ENCODE measurements around the gene LTBP1.

The LTBP1 gene

GRCh38 chr2:33291278-33292013 lies 344.7 kb downstream of the LTBP1 start:
- Histone ChIP-seq H3K4me3 (no peak overlapping the region), H3K9me3 (no peaks in the 10 kb centered on the region), H3K27ac (peak overlapping the region; percentile 86 to 89), H3K27me3 (no peaks in the 10 kb centered on the region), H3K4me1 (peaks cover 0 to 74% (median 22%) of the 10 kb centered on the region in 4 donors), H3K36me3 (peaks cover 1 to 8% (median 5%) of the 10 kb centered on the region in 3 donors)
- DNase-seq = no peak
- TF ChIP-seq CTCF (IDR thresholded peaks at IDR 0.05) = no peak
- intact Hi-C loops (cut with DNase I; ENCODE audit: low total_unique reads) = no loop called here

GRCh38 chr2:33292063-33292462 lies 345.3 kb downstream of the LTBP1 start:
- DNase-seq = no peak
- H3K27ac ChIP-seq = peak overlapping the region; percentile 86 to 89
- intact Hi-C loops (cut with DNase I; ENCODE audit: low total_unique reads) = no loop called here
- no peaks in the 10 kb centered on the region for H3K9me3 ChIP-seq
- H3K36me3 ChIP-seq = peaks cover 0 to 8% (median 5%) of the 10 kb centered on the region in 3 donors
- H3K4me3 ChIP-seq = no peak overlapping the region
- no peaks in the 10 kb centered on the region for H3K27me3 ChIP-seq
- no peak for TF ChIP-seq CTCF (IDR thresholded peaks at IDR 0.05)
- H3K4me1 ChIP-seq = peaks cover 0 to 80% (median 23%) of the 10 kb centered on the region in 4 donors

- Histone ChIP-seq H3K36me3 (peaks cover 0 to 6% (median 3%) of the 10 kb centered on the region in 3 donors), H3K9me3 (no peaks in the 10 kb centered on the region), H3K4me1 (peaks cover 0 to 90% (median 26%) of the 10 kb centered on the region in 4 donors), H3K4me3 (peak overlapping the region; percentile 28 to 29), H3K27me3 (no peaks in the 10 kb centered on the region), H3K27ac (peak overlapping the region; percentile 86 to 89)
- DNase-seq = peak; percentile 44 to 84
- TF ChIP-seq CTCF (IDR thresholded peaks at IDR 0.05) = no peak
- intact Hi-C loops (cut with DNase I; ENCODE audit: low total_unique reads) = no loop called here
Measured at GRCh38 chr2:33292981-33293595, 346.3 kb downstream of the LTBP1 start.

GRCh38 chr2:33298233-33298632 lies 351.5 kb downstream of the LTBP1 start:
- DNase-seq = no peak
- no peak for TF ChIP-seq CTCF (IDR thresholded peaks at IDR 0.05)
- Histone ChIP-seq H3K36me3 (peaks cover 21 to 38% (median 28%) of the 10 kb centered on the region in 3 donors), H3K4me3 (no peak overlapping the region), H3K4me1 (peaks cover 0 to 72% (median 9%) of the 10 kb centered on the region in 4 donors), H3K27me3 (no peaks in the 10 kb centered on the region), H3K9me3 (no peaks in the 10 kb centered on the region), H3K27ac (peak overlapping the region; percentile 86 to 89)
- intact Hi-C loops (cut with DNase I; ENCODE audit: low total_unique reads) = no loop called here

- Histone ChIP-seq H3K4me3 (no peak overlapping the region), H3K36me3 (peaks cover 39 to 61% (median 58%) of the 10 kb centered on the region in 3 donors), H3K27ac (peak overlapping the region; percentile 43 to 63), H3K27me3 (no peaks in the 10 kb centered on the region), H3K9me3 (no peaks in the 10 kb centered on the region), H3K4me1 (peaks cover 0 to 51% (median 6%) of the 10 kb centered on the region in 4 donors)
- no peak for DNase-seq
- intact Hi-C loops (cut with DNase I; ENCODE audit: low total_unique reads) = no loop called here
- TF ChIP-seq CTCF (IDR thresholded peaks at IDR 0.05) = no peak
Measured at GRCh38 chr2:33301355-33301754, 354.6 kb downstream of the LTBP1 start.
